ENCODE data around the gene HECW1. TPM values are rescaled to one million over a fixed set of nuclear protein-coding genes. Genes with fewer than 3 reads are reported as not detected.

HECW1 gene
- total and polyA plus RNA-seq, 4 donors, result 0.05 TPM; not detected in 3

DNA sequence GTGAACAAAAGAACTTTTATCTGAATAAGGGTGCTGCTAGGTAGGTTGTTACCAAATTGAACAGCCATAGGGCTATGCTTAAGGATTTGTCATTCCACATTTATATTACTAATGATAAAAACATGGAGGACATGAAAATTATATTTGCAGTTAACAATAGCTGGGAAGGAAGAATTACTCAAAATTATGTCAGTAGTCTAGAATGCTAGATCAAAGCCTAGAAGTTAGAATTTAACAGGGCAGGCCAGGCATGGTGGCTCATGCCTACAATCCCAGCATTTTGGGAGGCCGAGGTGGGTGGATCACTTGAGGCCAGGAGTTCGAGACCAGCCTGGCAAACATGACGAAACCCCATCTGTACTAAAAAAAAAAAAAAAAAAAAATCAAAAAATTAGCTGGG lies 479.9 kb downstream of the HECW1 start (continued):
- TF ChIP-seq, protein P1, sequence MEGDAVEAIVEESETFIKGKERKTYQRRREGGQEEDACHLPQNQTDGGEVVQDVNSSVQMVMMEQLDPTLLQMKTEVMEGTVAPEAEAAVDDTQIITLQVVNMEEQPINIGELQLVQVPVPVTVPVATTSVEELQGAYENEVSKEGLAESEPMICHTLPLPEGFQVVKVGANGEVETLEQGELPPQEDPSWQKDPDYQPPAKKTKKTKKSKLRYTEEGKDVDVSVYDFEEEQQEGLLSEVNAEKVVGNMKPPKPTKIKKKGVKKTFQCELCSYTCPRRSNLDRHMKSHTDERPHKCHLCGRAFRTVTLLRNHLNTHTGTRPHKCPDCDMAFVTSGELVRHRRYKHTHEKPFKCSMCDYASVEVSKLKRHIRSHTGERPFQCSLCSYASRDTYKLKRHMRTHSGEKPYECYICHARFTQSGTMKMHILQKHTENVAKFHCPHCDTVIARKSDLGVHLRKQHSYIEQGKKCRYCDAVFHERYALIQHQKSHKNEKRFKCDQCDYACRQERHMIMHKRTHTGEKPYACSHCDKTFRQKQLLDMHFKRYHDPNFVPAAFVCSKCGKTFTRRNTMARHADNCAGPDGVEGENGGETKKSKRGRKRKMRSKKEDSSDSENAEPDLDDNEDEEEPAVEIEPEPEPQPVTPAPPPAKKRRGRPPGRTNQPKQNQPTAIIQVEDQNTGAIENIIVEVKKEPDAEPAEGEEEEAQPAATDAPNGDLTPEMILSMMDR (IDR thresholded peaks at IDR 0.05; ENCODE audit: low read depth, low read length, missing input control), result no peak
- no peak for TF ChIP-seq FOXA2 (IDR thresholded peaks at IDR 0.05)
- TF ChIP-seq, protein P2, sequence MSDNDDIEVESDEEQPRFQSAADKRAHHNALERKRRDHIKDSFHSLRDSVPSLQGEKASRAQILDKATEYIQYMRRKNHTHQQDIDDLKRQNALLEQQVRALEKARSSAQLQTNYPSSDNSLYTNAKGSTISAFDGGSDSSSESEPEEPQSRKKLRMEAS (IDR thresholded peaks at IDR 0.05), result no peak
- TF ChIP-seq HNF4A (conservative IDR thresholded peaks at IDR 0.05), result no peak
- TF ChIP-seq HNF4G (IDR thresholded peaks at IDR 0.05), result no peak
- no peak for TF ChIP-seq JUND (IDR thresholded peaks at IDR 0.05)

DNA sequence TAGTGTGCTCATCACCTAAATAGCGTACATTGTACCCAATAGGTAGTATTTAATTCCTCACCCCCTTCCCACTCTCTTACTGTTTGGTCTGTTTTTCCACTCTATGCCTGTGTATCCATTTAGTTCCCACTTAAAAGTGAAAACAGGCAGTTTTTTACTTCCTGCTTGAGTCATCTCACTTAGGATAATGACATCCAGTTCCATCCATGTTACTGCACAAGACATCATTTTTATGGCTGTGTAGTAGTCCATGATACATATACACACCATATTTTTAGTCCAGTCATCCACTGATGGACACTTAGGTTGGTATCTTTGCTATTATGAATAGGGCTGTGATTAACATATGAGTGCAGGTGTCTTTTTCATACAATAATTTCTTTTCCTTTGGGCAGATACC lies 480.6 kb downstream of the HECW1 start:
- 100% methylated on average over 1 of the region's 1 CpG for WGBS
- H3K4me1 ChIP-seq (ENCODE audit: control insufficient read depth in 4 of 4, insufficient read depth in 4 of 4, low read length in 3 of 4), result peaks cover 0 to 11% (median 0%) of the 10 kb centered on the region in 4 donors
- H3K36me3 ChIP-seq (ENCODE audit: control insufficient read depth in 4 of 4, insufficient read depth in 3 of 4, low read depth in 1 of 4, low read length in 3 of 4), result no peaks in the 10 kb centered on the region
- H3K27me3 ChIP-seq (ENCODE audit: control insufficient read depth in 4 of 4, insufficient read depth in 4 of 4, low read length in 3 of 4), result no peaks in the 10 kb centered on the region
- no peaks in the 10 kb centered on the region for H3K9me3 ChIP-seq (ENCODE audit: control insufficient read depth in 4 of 4, low read length in 3 of 4)
- H3K27ac ChIP-seq (ENCODE audit: low read depth in 1 of 2, low read length in 2 of 2), result no peak overlapping the region
- no peak for TF ChIP-seq GABPA (IDR thresholded peaks at IDR 0.05 in 1 of 2, conservative IDR thresholded peaks at IDR 0.05 in 1 of 2)
- no peak for TF ChIP-seq NR2F2 (IDR thresholded peaks at IDR 0.05)
- no peak for TF ChIP-seq FOXA2 (IDR thresholded peaks at IDR 0.05)
- TF ChIP-seq, protein P3, sequence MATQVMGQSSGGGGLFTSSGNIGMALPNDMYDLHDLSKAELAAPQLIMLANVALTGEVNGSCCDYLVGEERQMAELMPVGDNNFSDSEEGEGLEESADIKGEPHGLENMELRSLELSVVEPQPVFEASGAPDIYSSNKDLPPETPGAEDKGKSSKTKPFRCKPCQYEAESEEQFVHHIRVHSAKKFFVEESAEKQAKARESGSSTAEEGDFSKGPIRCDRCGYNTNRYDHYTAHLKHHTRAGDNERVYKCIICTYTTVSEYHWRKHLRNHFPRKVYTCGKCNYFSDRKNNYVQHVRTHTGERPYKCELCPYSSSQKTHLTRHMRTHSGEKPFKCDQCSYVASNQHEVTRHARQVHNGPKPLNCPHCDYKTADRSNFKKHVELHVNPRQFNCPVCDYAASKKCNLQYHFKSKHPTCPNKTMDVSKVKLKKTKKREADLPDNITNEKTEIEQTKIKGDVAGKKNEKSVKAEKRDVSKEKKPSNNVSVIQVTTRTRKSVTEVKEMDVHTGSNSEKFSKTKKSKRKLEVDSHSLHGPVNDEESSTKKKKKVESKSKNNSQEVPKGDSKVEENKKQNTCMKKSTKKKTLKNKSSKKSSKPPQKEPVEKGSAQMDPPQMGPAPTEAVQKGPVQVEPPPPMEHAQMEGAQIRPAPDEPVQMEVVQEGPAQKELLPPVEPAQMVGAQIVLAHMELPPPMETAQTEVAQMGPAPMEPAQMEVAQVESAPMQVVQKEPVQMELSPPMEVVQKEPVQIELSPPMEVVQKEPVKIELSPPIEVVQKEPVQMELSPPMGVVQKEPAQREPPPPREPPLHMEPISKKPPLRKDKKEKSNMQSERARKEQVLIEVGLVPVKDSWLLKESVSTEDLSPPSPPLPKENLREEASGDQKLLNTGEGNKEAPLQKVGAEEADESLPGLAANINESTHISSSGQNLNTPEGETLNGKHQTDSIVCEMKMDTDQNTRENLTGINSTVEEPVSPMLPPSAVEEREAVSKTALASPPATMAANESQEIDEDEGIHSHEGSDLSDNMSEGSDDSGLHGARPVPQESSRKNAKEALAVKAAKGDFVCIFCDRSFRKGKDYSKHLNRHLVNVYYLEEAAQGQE (IDR thresholded peaks at IDR 0.05), result no peak
- no peak for TF ChIP-seq YY1 (IDR thresholded peaks at IDR 0.05)
- no peak for TF ChIP-seq SP1 (IDR thresholded peaks at IDR 0.05)
- TF ChIP-seq RXRA (IDR thresholded peaks at IDR 0.05), result no peak
- no peak for TF ChIP-seq TAF1 (conservative IDR thresholded peaks at IDR 0.05)
- TF ChIP-seq, protein P1 (IDR thresholded peaks at IDR 0.05; ENCODE audit: low read depth, low read length, missing input control), result no peak
- no peak for TF ChIP-seq FOXA1 (IDR thresholded peaks at IDR 0.05)
- TF ChIP-seq, protein P4, sequence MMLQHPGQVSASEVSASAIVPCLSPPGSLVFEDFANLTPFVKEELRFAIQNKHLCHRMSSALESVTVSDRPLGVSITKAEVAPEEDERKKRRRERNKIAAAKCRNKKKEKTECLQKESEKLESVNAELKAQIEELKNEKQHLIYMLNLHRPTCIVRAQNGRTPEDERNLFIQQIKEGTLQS (IDR thresholded peaks at IDR 0.05), result no peak
- no peak for TF ChIP-seq HNF4A (conservative IDR thresholded peaks at IDR 0.05)
- TF ChIP-seq EGR1 (IDR thresholded peaks at IDR 0.05; ENCODE audit: low read depth in 2 of 2), result no peak
- TF ChIP-seq, protein P5, sequence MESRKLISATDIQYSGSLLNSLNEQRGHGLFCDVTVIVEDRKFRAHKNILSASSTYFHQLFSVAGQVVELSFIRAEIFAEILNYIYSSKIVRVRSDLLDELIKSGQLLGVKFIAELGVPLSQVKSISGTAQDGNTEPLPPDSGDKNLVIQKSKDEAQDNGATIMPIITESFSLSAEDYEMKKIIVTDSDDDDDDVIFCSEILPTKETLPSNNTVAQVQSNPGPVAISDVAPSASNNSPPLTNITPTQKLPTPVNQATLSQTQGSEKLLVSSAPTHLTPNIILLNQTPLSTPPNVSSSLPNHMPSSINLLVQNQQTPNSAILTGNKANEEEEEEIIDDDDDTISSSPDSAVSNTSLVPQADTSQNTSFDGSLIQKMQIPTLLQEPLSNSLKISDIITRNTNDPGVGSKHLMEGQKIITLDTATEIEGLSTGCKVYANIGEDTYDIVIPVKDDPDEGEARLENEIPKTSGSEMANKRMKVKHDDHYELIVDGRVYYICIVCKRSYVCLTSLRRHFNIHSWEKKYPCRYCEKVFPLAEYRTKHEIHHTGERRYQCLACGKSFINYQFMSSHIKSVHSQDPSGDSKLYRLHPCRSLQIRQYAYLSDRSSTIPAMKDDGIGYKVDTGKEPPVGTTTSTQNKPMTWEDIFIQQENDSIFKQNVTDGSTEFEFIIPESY (IDR thresholded peaks at IDR 0.05), result no peak
- TF ChIP-seq JUND (IDR thresholded peaks at IDR 0.05), result no peak
- H3K9ac ChIP-seq (ENCODE audit: low read depth in 1 of 2, low read length in 2 of 2), result no peak overlapping the region
- no peak for DNase-seq (ENCODE audit: low spot score)
- no peak overlapping the region for H3K4me3 ChIP-seq (ENCODE audit: low read depth in 1 of 3, low read length in 3 of 3)
